Measurements from ENCODE around the gene LRRFIP2.
"Not testable (repeated sequence)": the region's sequence is repeated elsewhere in the genome, so short reads cannot be mapped to it uniquely, and the experiment has no call there.

Gene LRRFIP2

GRCh38 chr3:37146927-37147326 is 27.5 kb downstream of the LRRFIP2 start:
- not testable (repeated sequence) for DNase-seq (ENCODE audit: low read depth in 2 of 2, low spot score in 1 of 2)

GRCh38 chr3:37145611-37146010 is 28.8 kb downstream of the LRRFIP2 start:
- no peak for DNase-seq (ENCODE audit: low read depth in 2 of 2, low spot score in 1 of 2)

GRCh38 chr3:37144806-37145205 is 29.6 kb downstream of the LRRFIP2 start:
- no peak for DNase-seq (ENCODE audit: low read depth in 2 of 2, low spot score in 1 of 2)

DNA sequence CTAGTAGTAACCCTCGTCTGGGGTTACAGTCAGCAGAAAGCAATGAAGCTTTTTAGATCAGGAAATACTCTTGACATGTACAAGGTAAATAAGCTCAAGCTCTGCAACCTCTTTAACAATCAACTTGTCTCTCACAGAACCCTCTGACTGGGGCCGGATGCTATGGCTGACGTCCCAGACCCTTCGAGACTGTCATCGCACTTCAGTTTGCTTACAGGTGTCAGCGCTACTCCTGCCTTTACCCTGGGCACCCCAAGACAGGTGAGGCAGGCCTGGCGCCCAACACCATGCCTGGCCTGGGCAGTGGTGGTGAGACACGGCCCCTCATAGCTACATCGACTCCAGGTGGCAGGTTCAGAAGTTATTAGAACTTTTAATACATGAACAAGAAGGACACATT is 30.6 kb downstream of the LRRFIP2 start:
- no peak for DNase-seq (ENCODE audit: low read depth in 2 of 2, low spot score in 1 of 2)

DNA sequence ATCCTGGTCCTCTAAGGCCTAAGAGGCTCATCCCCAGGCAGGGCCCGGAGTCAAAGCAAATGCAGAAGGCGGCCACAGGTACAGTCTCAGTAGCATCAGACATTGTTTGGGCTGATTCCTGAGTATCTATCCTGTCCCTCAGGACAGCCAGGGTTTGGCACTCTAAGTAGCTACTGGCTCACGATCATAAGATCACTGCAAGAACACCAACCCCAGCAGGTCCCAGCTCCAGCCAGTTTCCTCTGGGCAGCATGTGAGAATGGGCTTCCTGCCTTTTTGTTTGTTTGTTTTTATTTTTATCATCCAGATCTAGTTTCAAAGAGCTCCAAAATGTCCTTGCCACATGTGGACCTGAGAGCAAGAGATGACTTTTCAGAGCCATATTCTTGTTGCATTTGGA is 32.7 kb downstream of the LRRFIP2 start:
- DNase-seq (ENCODE audit: low read depth in 2 of 2, low spot score in 1 of 2): no peak

DNA sequence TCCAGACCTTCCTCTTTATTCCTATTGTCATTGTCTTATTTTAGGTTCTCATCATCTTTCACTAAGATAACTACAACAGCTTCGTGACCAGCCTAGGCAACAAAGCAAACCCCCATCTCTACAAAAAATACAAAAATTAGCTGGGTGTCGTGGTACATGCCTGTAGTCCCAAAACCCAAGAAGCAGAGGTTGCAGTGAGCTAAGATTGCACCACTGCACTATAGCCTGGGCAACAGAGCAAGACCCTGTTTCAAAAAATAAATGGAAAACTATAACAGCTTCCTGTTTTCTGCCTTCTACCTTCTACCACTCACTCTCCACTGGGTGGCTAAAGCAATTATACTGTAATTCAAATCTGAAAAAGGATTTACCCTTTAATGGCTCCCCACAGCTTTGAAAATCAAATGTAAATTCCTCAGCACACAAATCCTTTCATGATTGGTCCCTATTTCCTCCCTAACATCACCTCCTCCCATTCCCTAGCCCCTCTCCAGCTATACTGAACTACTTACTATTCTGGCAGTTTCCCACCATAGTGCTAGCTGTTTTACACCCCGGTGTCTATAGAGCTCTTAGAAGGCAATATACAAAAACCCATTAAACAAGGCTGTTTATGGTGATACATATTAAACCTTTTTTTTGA is 33.4 kb downstream of the LRRFIP2 start:
- DNase-seq (ENCODE audit: low read depth in 2 of 2, low spot score in 1 of 2): no peak

GRCh38 chr3:37139567-37140052 is 34.8 kb downstream of the LRRFIP2 start:
- no peak for DNase-seq (ENCODE audit: low read depth in 2 of 2, low spot score in 1 of 2)

GRCh38 chr3:37138816-37139215 is 35.6 kb downstream of the LRRFIP2 start:
- DNase-seq (ENCODE audit: low read depth in 2 of 2, low spot score in 1 of 2): no peak

DNA sequence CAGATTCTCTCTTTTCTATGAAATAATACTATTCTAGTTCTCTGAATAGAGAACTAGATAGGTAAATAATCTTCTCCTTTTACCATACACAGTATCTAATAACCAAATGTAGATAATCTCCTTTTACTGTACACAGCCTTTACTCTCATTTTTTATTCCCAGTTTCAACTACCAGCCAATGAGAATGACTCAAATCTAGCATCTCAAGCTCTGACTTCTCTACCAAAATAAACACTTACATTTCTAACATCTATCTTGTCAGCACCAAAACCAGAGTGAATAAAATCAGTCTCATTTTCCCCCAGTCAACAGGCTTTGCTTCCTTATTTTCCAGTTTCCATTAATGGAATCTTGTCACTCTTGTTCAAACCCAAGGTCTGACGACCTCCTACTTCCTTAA is 36.9 kb downstream of the LRRFIP2 start:
- no peak for DNase-seq (ENCODE audit: low read depth in 2 of 2, low spot score in 1 of 2)

DNA sequence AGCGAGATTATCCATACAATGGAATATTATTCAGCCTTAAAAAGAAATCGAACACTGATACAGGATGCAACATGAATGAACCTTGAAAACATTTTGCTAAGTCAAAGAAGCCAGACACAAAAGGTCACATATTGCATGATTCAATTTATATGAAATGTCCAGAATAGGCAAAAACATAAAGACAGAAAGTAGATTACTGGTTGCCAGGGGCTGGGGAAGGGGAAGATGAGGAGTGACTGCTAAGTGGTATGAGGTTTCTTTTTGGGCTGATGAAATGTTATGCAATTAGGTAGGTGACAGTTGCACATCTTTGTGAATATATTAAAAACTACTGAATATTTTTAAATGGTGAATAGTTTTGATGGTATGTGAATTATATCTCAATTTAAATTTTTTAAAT is 38.3 kb downstream of the LRRFIP2 start:
- no peak for DNase-seq (ENCODE audit: low read depth in 2 of 2, low spot score in 1 of 2)

GRCh38 chr3:37135561-37135960 is 38.8 kb downstream of the LRRFIP2 start:
- DNase-seq (ENCODE audit: low read depth in 2 of 2, low spot score in 1 of 2): no peak

DNA sequence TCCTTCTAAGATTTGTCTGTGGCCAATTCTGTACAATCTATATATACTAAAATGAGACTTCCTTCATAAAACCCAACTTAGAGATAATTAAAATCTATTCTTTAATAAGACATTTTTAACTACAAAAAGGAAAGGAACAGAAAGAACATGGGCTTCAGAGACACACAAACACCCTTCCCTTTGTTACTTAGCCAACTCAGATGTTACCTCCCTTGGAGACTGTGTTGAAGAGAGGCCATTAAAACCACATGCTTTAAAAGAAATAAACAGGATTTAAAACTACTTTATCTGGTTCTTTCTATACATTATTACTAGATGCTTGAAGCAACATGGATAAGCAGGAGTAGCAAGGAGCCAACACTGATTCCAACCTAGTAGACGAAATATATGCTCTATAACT is 42.0 kb downstream of the LRRFIP2 start:
- DNase-seq (ENCODE audit: low read depth in 2 of 2, low spot score in 1 of 2): no peak

DNA sequence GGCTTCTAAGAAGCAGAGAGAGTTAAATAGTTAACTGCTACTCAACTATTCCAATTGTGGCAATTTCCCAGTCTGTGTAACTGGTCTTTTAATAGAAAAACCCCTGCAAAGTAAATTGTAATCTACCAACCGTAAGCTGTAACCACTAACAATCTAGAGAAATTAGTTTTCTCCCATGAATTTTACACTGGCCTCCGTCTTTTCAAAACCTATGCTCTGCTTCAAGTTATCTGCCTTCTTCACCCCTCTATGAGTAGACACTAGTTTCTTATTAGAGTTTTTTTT is 42.6 kb downstream of the LRRFIP2 start:
- DNase-seq (ENCODE audit: low read depth in 2 of 2, low spot score in 1 of 2): no peak

DNA sequence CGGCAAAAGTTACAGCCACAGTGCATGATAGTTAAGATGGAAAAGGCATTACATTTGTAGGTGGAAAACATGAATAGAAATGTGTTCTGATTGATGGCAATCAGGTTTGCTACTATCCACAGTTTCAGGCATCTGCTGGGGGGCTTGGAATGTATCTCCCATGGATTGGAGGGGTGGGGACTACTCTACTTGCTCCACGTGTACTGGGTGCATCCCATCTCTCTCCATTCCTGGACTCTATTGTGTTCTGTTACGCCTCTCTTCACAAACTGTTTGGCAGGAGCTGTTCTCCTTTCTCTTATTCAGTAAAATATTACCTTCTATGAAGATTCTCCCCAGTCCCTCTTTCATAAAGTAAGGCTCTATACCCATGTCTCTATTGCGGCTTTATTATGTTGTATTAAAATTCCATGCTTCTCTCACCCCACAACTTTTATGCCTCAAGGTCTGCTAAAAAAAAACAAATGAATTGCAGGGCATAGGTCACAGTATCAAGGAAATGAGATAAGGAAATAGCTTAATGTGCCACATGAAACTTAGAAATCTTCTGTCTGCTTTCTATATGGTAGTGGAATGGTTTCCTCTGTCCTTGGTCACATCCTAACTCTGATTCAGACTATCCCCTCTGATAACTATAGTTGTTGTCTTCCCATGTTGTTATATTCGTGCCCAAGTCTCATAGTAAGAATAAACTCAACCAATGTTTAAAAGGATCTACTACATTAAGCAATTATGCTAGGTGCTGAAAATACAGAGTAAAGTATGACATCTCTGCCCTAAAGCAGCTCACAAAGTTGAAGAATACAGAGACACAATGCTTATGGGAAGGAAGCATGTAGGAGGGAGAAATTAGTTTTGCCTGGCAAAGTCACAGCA is 43.2 kb downstream of the LRRFIP2 start:
- no peak for DNase-seq (ENCODE audit: low read depth in 2 of 2, low spot score in 1 of 2)

DNA sequence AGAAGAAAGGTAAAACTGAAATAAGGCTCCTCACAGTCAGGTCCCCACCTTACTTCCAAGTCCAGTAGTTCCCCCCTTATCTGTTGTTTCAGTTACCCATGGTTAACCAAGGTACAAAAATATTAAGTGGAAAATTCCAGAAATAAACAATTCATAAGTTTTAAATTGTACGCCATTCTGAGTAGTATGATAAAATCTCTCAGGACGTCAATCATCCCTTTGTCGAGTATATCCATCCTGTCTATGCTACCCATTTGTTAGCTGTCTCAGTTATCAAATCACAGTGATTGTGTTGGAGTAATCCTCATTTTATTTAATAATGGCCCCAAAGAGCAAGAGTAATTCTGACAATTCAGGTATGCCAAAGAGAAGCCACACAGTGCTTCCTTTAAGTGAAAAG is 43.9 kb downstream of the LRRFIP2 start:
- DNase-seq (ENCODE audit: low read depth in 2 of 2, low spot score in 1 of 2): no peak

GRCh38 chr3:37129871-37130270 is 44.5 kb downstream of the LRRFIP2 start:
- no peak for DNase-seq (ENCODE audit: low read depth in 2 of 2, low spot score in 1 of 2)

- DNase-seq (ENCODE audit: low read depth in 2 of 2, low spot score in 1 of 2): no peak
Measured at GRCh38 chr3:37127340-37127739, 47.0 kb downstream of the LRRFIP2 start.

GRCh38 chr3:37126856-37127255 is 47.5 kb downstream of the LRRFIP2 start:
- DNase-seq (ENCODE audit: low read depth in 2 of 2, low spot score in 1 of 2): no peak

DNA sequence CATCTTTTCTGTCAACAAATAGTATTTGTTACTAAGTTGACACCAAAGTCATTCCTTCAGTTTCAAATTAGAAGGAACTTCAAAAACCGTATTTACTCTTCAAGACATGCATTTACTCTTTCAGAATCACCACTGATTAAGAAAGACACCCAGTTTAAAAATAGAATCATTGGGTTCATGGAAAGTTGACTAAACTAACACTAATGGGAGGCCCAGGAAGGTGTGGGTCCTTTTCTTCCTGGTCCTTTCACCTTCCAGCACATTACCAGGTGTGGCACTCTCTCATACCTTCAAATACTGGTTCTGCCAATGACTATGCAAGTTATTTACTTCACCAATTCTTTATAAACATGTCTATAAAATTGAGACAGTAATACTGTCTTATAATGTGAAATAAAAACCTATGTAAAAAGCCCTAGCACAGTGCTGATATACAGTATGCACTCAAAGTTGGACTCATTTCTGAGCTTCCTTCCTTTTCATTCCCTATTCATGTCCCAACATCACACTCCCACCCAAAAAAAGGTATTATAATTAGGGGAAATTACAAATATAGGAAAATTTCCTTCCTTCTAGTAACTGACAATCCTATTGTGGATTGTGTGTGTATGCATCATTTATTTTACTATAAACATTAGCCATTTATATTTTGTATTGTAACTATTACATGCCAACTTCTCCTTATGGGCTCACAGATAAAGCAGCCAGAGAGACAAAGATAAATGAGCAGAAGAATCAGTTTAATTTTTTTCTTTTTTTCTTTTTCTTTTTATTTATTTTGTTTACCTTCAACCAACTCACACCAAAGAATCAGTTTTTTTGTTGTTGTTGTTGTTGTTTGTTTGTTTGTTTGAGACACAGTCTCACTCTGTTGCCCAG is 48.9 kb downstream of the LRRFIP2 start:
- no peak for DNase-seq (ENCODE audit: low read depth in 2 of 2, low spot score in 1 of 2)

GRCh38 chr3:37124435-37124834 is 49.9 kb downstream of the LRRFIP2 start:
- DNase-seq (ENCODE audit: low read depth in 2 of 2, low spot score in 1 of 2): no peak

- DNase-seq (ENCODE audit: low read depth in 2 of 2, low spot score in 1 of 2): no peak
Measured at GRCh38 chr3:37123292-37123691, 51.1 kb downstream of the LRRFIP2 start.

- DNase-seq (ENCODE audit: low read depth in 2 of 2, low spot score in 1 of 2): not testable (repeated sequence)
Measured at GRCh38 chr3:37122069-37122468, 52.3 kb downstream of the LRRFIP2 start.
